Calu3 (cell line): ENCODE measurements around the gene SNCAIP. TPM values are rescaled to one million over a fixed set of nuclear protein-coding genes. Genes with fewer than 3 reads are reported as not detected.

Source experiments
- BruUV-seq: library from RNA; stranded (reverse); fragments of 400-500 nt; replicated peaks from 2 replicates; lab custom pipeline; 2021; lab: Mats Ljungman, UMichigan
- CTCF ChIA-PET: fragments of 300-600 bp; sonication (Branson Sonifier 250); formaldehyde crosslinking; loops from one replicate; lab custom pipeline; 2022; ENCODE audit warnings: antibody characterized with exemption; lab: Charles Lee
- DNase-seq: peaks from one replicate; pipeline ENCODE4 v3.0.0; 2022
- H3K27ac Mint-ChIP-seq: one replicate; pipeline ENCODE4 v1.8.0; 2022; ENCODE audit warnings: mixed read lengths; ENCODE audit not compliant: unreplicated experiment
- H3K27me3 Mint-ChIP-seq: one replicate; pipeline ENCODE4 v1.8.0; 2022; ENCODE audit warnings: mixed read lengths; ENCODE audit not compliant: unreplicated experiment
- H3K36me3 Mint-ChIP-seq: one replicate; pipeline ENCODE4 v1.8.0; 2022; ENCODE audit warnings: mild to moderate bottlenecking, moderate library complexity, mixed read lengths; ENCODE audit not compliant: insufficient read depth, unreplicated experiment
- H3K4me1 Mint-ChIP-seq: one replicate; pipeline ENCODE4 v1.8.0; 2022; ENCODE audit warnings: mild to moderate bottlenecking, low read depth, mixed read lengths; ENCODE audit not compliant: unreplicated experiment
- H3K4me3 Mint-ChIP-seq: one replicate; pipeline ENCODE4 v1.8.0; 2022; ENCODE audit warnings: mild to moderate bottlenecking, low read depth, moderate library complexity, mixed read lengths; ENCODE audit not compliant: unreplicated experiment
- H3K9me3 Mint-ChIP-seq: one replicate; pipeline ENCODE4 v1.8.0; 2022; ENCODE audit warnings: low read depth, mixed read lengths; ENCODE audit not compliant: unreplicated experiment
- intact Hi-C: fragments of 100-400 bp; cut with micrococcal nuclease; formaldehyde crosslinking; loops from one replicate; pipeline ENCODE4 v1.10.0; 2022; ENCODE audit not compliant: unreplicated experiment
- total RNA-seq: library from RNA; stranded (reverse); gene quantifications from 2 replicates; pipeline ENCODE4 v1.2.3, GENCODE V29; 2022
- TF ChIP-seq, protein P1 (sequence below): fragments of 200-600 bp; IDR thresholded peaks from one replicate; pipeline ENCODE4 v1.8.0; 2022; ENCODE audit warnings: antibody characterized with exemption; ENCODE audit not compliant: unreplicated experiment

SNCAIP gene
- total RNA-seq, 1 experiment from 2014 or later = not detected

DNA sequence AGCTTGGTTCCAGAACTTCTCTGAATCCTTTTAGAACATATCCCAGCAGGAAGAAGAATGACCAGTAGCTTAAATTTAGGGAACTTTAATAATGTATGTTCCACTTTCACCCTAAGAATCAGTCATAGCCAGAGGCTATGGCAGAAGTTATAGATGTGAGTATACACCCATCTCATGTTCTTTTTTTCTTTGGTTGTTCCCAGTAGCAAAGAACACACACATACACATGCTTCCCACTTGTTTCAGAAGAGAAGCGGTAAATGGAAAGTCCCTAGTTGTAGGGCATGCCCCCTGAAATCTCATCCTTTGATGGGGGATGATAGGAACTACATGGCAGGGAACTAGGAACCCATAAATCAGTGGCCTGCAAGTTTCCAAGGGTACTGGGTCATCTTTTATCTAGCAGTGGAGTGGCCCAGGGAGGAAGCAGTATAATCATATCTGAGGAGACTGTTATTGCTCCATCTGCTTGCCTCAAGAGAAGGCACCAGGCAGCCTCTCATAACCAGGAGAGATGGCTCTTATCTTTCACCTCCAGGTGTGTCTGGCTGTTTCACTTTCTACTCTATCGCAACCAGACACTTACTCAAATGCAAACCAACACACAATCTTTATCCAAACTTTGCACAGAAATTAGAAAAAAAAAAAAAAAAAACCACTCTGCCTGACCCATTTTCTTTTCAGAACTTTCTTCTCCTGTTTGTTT lies 109.5 kb downstream of the SNCAIP start:
- CTCF ChIA-PET = interaction anchor here (0.6 kb wide), 1 partner anchor 102 kb away, joined by 4 read pairs; no protein-coding TSS in a partner anchor
- H3K36me3 Mint-ChIP-seq = peaks cover 5% of the 10 kb centered on the region
- H3K9me3 Mint-ChIP-seq = no peaks in the 10 kb centered on the region
- TF ChIP-seq, protein P1, sequence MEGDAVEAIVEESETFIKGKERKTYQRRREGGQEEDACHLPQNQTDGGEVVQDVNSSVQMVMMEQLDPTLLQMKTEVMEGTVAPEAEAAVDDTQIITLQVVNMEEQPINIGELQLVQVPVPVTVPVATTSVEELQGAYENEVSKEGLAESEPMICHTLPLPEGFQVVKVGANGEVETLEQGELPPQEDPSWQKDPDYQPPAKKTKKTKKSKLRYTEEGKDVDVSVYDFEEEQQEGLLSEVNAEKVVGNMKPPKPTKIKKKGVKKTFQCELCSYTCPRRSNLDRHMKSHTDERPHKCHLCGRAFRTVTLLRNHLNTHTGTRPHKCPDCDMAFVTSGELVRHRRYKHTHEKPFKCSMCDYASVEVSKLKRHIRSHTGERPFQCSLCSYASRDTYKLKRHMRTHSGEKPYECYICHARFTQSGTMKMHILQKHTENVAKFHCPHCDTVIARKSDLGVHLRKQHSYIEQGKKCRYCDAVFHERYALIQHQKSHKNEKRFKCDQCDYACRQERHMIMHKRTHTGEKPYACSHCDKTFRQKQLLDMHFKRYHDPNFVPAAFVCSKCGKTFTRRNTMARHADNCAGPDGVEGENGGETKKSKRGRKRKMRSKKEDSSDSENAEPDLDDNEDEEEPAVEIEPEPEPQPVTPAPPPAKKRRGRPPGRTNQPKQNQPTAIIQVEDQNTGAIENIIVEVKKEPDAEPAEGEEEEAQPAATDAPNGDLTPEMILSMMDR = no peak
- no peak overlapping the region for H3K27ac Mint-ChIP-seq
- no peak for DNase-seq
- BruUV-seq = no TSS peak
- no peak overlapping the region for H3K4me3 Mint-ChIP-seq
- peaks cover 10% of the 10 kb centered on the region for H3K27me3 Mint-ChIP-seq
- H3K4me1 Mint-ChIP-seq = peaks cover 20% of the 10 kb centered on the region
- intact Hi-C loops = no loop called here

DNA sequence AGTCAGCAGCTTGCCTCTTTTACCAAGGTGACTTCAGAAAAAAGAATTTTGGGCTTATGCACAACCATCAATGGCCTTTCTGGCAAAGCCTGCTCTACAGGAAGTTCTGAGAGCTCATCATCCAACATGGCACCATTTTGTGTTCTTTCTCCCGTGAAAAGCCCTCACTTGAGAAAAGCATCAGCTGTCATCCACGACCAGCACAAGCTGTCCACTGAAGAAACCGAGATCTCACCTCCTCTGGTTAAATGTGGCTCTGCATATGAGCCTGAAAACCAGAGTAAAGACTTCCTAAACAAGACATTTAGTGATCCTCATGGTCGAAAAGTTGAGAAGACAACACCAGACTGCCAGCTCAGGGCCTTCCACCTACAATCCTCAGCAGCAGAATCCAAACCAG lies 111.2 kb downstream of the SNCAIP start:
- Mint-ChIP-seq H3K27ac (no peak overlapping the region), H3K9me3 (no peaks in the 10 kb centered on the region), H3K4me1 (peaks cover 13% of the 10 kb centered on the region), H3K36me3 (no peaks in the 10 kb centered on the region), H3K4me3 (no peak overlapping the region), H3K27me3 (no peaks in the 10 kb centered on the region)
- intact Hi-C loops = no loop called here
- TF ChIP-seq, protein P1 = no peak
- no TSS peak for BruUV-seq
- DNase-seq = no peak
- CTCF ChIA-PET = interaction anchor here (1.2 kb wide), 1 partner anchor 858 kb away, joined by 3 read pairs; no protein-coding TSS in a partner anchor

DNA sequence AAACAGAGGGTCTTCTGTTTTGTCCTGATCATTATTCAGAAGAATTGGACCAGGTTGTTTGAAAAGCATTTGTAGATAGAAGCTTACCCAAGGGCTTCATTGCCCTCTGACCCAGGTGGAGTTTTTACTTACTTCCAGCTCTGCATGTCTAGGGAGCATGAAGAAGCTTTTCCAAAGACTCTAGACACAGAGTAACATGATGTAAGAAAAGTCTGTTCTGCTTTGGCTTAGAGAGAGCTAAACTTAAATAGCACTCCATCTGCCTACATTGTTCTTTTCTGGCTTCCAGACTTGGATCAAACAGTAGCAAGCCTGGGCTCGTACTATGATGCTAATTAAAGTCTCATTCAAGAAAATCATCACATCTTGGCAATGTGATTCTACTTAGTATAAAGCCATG lies 112.1 kb downstream of the SNCAIP start:
- no TSS peak for BruUV-seq
- no peak for DNase-seq
- peaks cover 3% of the 10 kb centered on the region for H3K4me1 Mint-ChIP-seq
- no peak overlapping the region for H3K27ac Mint-ChIP-seq
- intact Hi-C loops = no loop called here
- H3K27me3 Mint-ChIP-seq = no peaks in the 10 kb centered on the region
- TF ChIP-seq, protein P1 = no peak
- H3K4me3 Mint-ChIP-seq = no peak overlapping the region
- CTCF ChIA-PET = interaction anchor here (1.2 kb wide), 1 partner anchor 857 kb away, joined by 3 read pairs; no protein-coding TSS in a partner anchor
- peaks cover 3% of the 10 kb centered on the region for H3K9me3 Mint-ChIP-seq
- no peaks in the 10 kb centered on the region for H3K36me3 Mint-ChIP-seq

DNA sequence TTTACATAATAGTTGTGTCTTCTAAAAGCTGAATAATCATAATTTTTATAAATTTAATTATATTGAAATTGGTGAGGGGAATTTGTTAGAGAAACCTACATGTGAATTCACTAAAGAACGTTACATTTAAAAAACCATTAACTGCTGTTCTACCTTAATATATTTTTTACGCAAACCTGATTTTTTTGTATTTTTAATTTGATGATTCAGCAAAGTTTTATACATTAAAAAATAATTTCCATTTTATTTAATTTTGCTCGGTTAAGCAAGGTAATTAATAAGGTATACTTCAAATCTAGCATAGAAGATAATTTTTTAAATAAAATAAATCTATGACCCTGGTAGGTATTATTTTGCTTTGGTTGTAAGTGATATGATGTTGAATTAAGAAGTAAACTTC lies 114.3 kb downstream of the SNCAIP start:
- H3K4me3 Mint-ChIP-seq = no peak overlapping the region
- intact Hi-C loops = no loop called here
- H3K27me3 Mint-ChIP-seq = no peaks in the 10 kb centered on the region
- CTCF ChIA-PET = no interaction called here
- BruUV-seq = no TSS peak
- DNase-seq = no peak
- TF ChIP-seq, protein P1 = no peak
- H3K36me3 Mint-ChIP-seq = no peaks in the 10 kb centered on the region
- no peaks in the 10 kb centered on the region for H3K4me1 Mint-ChIP-seq
- H3K9me3 Mint-ChIP-seq = peaks cover 3% of the 10 kb centered on the region
- no peak overlapping the region for H3K27ac Mint-ChIP-seq
